Brain pericyte (primary cell): ENCODE measurements around the gene TRIM3.

Experiments
- DNase-seq: peaks from one replicate; pipeline ENCODE4 v3.0.0-alpha.2; 2012; ENCODE audit warnings: low read depth, low spot score

TRIM3 gene

GRCh38 chr11:6480299-6480914, 6.7 kb upstream of the TRIM3 start:
- no peak for DNase-seq

- DNase-seq: no peak
Observed at GRCh38 chr11:6476571-6476970, 2.8 kb upstream of the TRIM3 start.

GRCh38 chr11:6475936-6476335, 2.2 kb upstream of the TRIM3 start:
- no peak for DNase-seq

- no peak for DNase-seq
Observed at GRCh38 chr11:6474806-6475500, 1.2 kb upstream of the TRIM3 start.

GRCh38 chr11:6474413-6474792, 662 bp upstream of the TRIM3 start:
- DNase-seq: no peak

- DNase-seq: no peak
Observed at GRCh38 chr11:6472934-6473333, 807 bp downstream of the TRIM3 start.

GRCh38 chr11:6469599-6469998, 4.1 kb downstream of the TRIM3 start:
- DNase-seq: no peak

- DNase-seq: peak; percentile 88
Observed at GRCh38 chr11:6468712-6469495, 4.8 kb downstream of the TRIM3 start.

GRCh38 chr11:6459099-6459450, 14.7 kb downstream of the TRIM3 start:
- no peak for DNase-seq

- no peak for DNase-seq
Observed at GRCh38 chr11:6458352-6459098, 15.2 kb downstream of the TRIM3 start.

GRCh38 chr11:6457581-6458320, 16.0 kb downstream of the TRIM3 start:
- no peak for DNase-seq

GRCh38 chr11:6456361-6457073, 17.2 kb downstream of the TRIM3 start:
- DNase-seq: no peak

- DNase-seq: no peak
Observed at GRCh38 chr11:6455070-6455469, 18.7 kb downstream of the TRIM3 start.

- DNase-seq: no peak
Observed at GRCh38 chr11:6453152-6453551, 20.6 kb downstream of the TRIM3 start.

- DNase-seq: no peak
Observed at GRCh38 chr11:6452219-6452618, 21.5 kb downstream of the TRIM3 start.

- no peak for DNase-seq
Observed at GRCh38 chr11:6448574-6448973, 25.2 kb downstream of the TRIM3 start.

- no peak for DNase-seq
Observed at GRCh38 chr11:6443269-6444003, 30.3 kb downstream of the TRIM3 start.

GRCh38 chr11:6442441-6442840, 31.3 kb downstream of the TRIM3 start:
- DNase-seq: no peak

- no peak for DNase-seq
Observed at GRCh38 chr11:6440906-6441358, 32.8 kb downstream of the TRIM3 start, which contains the start of gene HPX. TSS of gene HPX (minus strand) at chr11:6440987. CDS start at chr11:6440963, 24 bp downstream.
